Stimulated activated CD4-positive, alpha-beta T cell treated with anti-CD3 and anti-CD28 coated beads, Interleukin-15, amount 100 ng/mL, for 1 hour (primary cell): Measurements from ENCODE around the gene RGS7.

Source experiments
- DNase-seq, 2 donors: peaks; one replicate each; pipeline ENCODE4 v3.0.0-alpha.2; 2020; ENCODE audit warnings: low read depth in 1 of 2, low spot score in 1 of 2

RGS7 gene

GRCh38 chr1:240847325-240847724 is 509.7 kb downstream of the RGS7 start:
- DNase-seq, result no peak

GRCh38 chr1:240844486-240844885 is 512.5 kb downstream of the RGS7 start:
- no peak for DNase-seq

GRCh38 chr1:240843798-240844197 is 513.2 kb downstream of the RGS7 start:
- no peak for DNase-seq

GRCh38 chr1:240836271-240836670 is 520.7 kb downstream of the RGS7 start:
- no peak for DNase-seq

- DNase-seq, result no peak
Measured at GRCh38 chr1:240835291-240835690, 521.7 kb downstream of the RGS7 start.

- DNase-seq, result no peak
Measured at GRCh38 chr1:240833075-240833474, 523.9 kb downstream of the RGS7 start.

GRCh38 chr1:240831922-240832321 is 525.1 kb downstream of the RGS7 start:
- no peak for DNase-seq

GRCh38 chr1:240831191-240831631 is 525.8 kb downstream of the RGS7 start:
- DNase-seq, result no peak

- DNase-seq, result no peak
Measured at GRCh38 chr1:240829487-240829886, 527.5 kb downstream of the RGS7 start.

- no peak for DNase-seq
Measured at GRCh38 chr1:240827786-240828185, 529.2 kb downstream of the RGS7 start.

- DNase-seq, result no peak
Measured at GRCh38 chr1:240824238-240824637, 532.8 kb downstream of the RGS7 start.

GRCh38 chr1:240823357-240823756 is 533.6 kb downstream of the RGS7 start:
- DNase-seq, result no peak

- no peak for DNase-seq
Measured at GRCh38 chr1:240821925-240822324, 535.1 kb downstream of the RGS7 start.

- DNase-seq, result no peak
Measured at GRCh38 chr1:240820816-240821215, 536.2 kb downstream of the RGS7 start.

- no peak for DNase-seq
Measured at GRCh38 chr1:240816472-240816871, 540.5 kb downstream of the RGS7 start.

GRCh38 chr1:240813720-240814119 is 543.3 kb downstream of the RGS7 start:
- no peak for DNase-seq

- DNase-seq, result no peak
Measured at GRCh38 chr1:240811256-240811655, 545.7 kb downstream of the RGS7 start.

- no peak for DNase-seq
Measured at GRCh38 chr1:240808381-240808780, 548.6 kb downstream of the RGS7 start.

- DNase-seq, result no peak
Measured at GRCh38 chr1:240806200-240806745, 550.7 kb downstream of the RGS7 start.

- no peak for DNase-seq
Measured at GRCh38 chr1:240804475-240804874, 552.5 kb downstream of the RGS7 start.

GRCh38 chr1:240803151-240803550 is 553.9 kb downstream of the RGS7 start:
- no peak for DNase-seq

- no peak for DNase-seq
Measured at GRCh38 chr1:240802271-240802670, 554.7 kb downstream of the RGS7 start.

- no peak for DNase-seq
Measured at GRCh38 chr1:240801442-240801841, 555.6 kb downstream of the RGS7 start.

GRCh38 chr1:240800291-240800690 is 556.7 kb downstream of the RGS7 start:
- DNase-seq, result no peak
